Tibial nerve (tissue), 3 donors: ENCODE results near the gene LELP1.

Experiments
- CTCF ChIP-seq, 5 experiments: fragments of 200-600 bp in 3 of 5; fragments of 450-650 bp in 2 of 5; sonication (generic) in 3 of 5; IDR thresholded peaks; one replicate each; pipeline ENCODE4 v1.5.1; 2016 to 2019; ENCODE audit warnings: antibody characterized with exemption in 5 of 5, mild to moderate bottlenecking in 3 of 5, moderate library complexity in 2 of 5
- POLR2A ChIP-seq, 2 donors: fragments of 450-650 bp; IDR thresholded peaks; one replicate each; pipeline ENCODE4 v1.6.1; 2017; ENCODE audit warnings: antibody characterized with exemption in 2 of 2, mild to moderate bottlenecking in 2 of 2, moderate library complexity in 2 of 2

GRCh38 chr1:153220606-153221303 lies 17.5 kb downstream of the LELP1 start:
- TF ChIP-seq CTCF (IDR thresholded peaks at IDR 0.05) = no peak
- TF ChIP-seq POLR2A (IDR thresholded peaks at IDR 0.05) = no peak
